Progenitor cell of endocrine pancreas (in vitro differentiated cells): ENCODE data around the gene PNPLA5. TPM values are rescaled to one million over a fixed set of nuclear protein-coding genes. Genes with fewer than 3 reads are reported as not detected.

Source experiments
- DNase-seq: peaks from one replicate; pipeline ENCODE4 v3.0.0; 2021; ENCODE audit warnings: low spot score; ENCODE audit not compliant: unreplicated experiment
- H3K27ac Mint-ChIP-seq: 2 replicates; pipeline ENCODE4 v1.8.0; 2021; ENCODE audit warnings: mild to moderate bottlenecking, moderate library complexity, mixed read lengths
- H3K27me3 Mint-ChIP-seq: 2 replicates; pipeline ENCODE4 v1.8.0; 2021; ENCODE audit warnings: mixed read lengths
- H3K36me3 Mint-ChIP-seq: 2 replicates; pipeline ENCODE4 v1.8.0; 2022; ENCODE audit warnings: mixed read lengths; ENCODE audit not compliant: insufficient read depth
- H3K4me1 Mint-ChIP-seq: 2 replicates; pipeline ENCODE4 v1.8.0; 2021; ENCODE audit warnings: low read depth, mixed read lengths
- H3K4me3 Mint-ChIP-seq: 2 replicates; pipeline ENCODE4 v1.8.0; 2021; ENCODE audit warnings: low read depth, mild to moderate bottlenecking, moderate library complexity, mixed read lengths
- H3K9me3 Mint-ChIP-seq: 2 replicates; pipeline ENCODE4 v1.8.0; 2021; ENCODE audit warnings: low read depth, mixed read lengths
- total RNA-seq: library from RNA; stranded (reverse); gene quantifications from 2 replicates; pipeline ENCODE4 v1.2.1, GENCODE V29; 2021
- TF ChIP-seq, protein P1 (sequence below): fragments of 200-600 bp; sonication (generic); IDR thresholded peaks from one replicate; pipeline ENCODE4 v1.5.0; 2021; ENCODE audit warnings: antibody characterized with exemption, mild to moderate bottlenecking; ENCODE audit not compliant: unreplicated experiment

The PNPLA5 gene
- total RNA-seq, 1 donor from 2014 or later = not detected

DNA sequence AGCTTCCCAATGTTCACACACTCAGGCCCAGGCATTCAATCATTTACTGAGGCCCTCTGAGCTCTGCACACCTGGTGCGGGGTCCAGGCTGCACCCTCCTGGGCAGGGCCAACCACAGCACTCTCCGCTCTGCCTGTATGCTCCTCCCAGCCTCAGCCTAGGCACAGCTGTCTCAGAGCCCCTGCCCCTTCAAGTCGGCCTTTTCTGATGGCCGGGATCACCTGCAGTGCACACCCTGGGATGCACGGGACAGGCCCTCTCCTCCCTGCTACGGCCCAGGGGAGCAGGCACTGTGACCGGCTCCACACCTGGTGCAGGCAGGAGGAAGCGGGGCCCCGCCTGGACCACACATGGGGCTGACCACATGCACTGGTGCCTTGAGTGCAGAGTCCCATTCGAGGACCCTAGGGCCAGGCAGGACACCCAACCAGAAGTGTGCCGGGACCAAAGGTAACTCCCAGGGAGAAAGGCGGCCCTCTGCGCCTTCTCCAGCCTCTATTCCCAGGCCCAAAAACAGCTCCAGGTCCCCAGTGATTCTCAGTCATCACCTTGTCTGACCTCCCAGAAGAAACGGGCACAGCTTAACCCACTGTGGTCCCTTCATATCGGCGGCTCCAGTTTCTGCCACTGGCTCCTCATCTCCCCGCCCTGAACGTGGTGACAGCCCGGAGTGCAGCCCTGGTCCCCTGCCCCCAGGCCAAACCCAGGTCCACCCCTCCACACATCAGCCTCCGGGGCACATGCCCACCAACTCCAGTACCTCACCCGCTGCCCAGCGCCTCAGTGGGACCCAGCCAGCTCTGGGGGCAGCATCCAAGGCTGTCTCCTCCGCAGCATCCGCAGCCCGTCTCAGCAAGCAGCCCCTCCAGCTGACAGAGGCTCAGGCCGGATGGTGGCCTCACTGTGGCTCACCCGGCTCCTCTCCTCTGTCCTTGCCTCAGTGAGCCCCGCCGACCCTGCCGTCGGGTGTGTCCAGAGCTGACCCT lies 47.0 kb downstream of the PNPLA5 start:
- H3K9me3 Mint-ChIP-seq = no peaks in the 10 kb centered on the region
- H3K4me1 Mint-ChIP-seq = peaks cover 5% of the 10 kb centered on the region
- no peak overlapping the region for H3K27ac Mint-ChIP-seq
- H3K27me3 Mint-ChIP-seq = no peaks in the 10 kb centered on the region
- H3K36me3 Mint-ChIP-seq = no peaks in the 10 kb centered on the region
- no peak for DNase-seq
- no peak overlapping the region for H3K4me3 Mint-ChIP-seq
- TF ChIP-seq, protein P1, sequence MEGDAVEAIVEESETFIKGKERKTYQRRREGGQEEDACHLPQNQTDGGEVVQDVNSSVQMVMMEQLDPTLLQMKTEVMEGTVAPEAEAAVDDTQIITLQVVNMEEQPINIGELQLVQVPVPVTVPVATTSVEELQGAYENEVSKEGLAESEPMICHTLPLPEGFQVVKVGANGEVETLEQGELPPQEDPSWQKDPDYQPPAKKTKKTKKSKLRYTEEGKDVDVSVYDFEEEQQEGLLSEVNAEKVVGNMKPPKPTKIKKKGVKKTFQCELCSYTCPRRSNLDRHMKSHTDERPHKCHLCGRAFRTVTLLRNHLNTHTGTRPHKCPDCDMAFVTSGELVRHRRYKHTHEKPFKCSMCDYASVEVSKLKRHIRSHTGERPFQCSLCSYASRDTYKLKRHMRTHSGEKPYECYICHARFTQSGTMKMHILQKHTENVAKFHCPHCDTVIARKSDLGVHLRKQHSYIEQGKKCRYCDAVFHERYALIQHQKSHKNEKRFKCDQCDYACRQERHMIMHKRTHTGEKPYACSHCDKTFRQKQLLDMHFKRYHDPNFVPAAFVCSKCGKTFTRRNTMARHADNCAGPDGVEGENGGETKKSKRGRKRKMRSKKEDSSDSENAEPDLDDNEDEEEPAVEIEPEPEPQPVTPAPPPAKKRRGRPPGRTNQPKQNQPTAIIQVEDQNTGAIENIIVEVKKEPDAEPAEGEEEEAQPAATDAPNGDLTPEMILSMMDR = no peak

DNA sequence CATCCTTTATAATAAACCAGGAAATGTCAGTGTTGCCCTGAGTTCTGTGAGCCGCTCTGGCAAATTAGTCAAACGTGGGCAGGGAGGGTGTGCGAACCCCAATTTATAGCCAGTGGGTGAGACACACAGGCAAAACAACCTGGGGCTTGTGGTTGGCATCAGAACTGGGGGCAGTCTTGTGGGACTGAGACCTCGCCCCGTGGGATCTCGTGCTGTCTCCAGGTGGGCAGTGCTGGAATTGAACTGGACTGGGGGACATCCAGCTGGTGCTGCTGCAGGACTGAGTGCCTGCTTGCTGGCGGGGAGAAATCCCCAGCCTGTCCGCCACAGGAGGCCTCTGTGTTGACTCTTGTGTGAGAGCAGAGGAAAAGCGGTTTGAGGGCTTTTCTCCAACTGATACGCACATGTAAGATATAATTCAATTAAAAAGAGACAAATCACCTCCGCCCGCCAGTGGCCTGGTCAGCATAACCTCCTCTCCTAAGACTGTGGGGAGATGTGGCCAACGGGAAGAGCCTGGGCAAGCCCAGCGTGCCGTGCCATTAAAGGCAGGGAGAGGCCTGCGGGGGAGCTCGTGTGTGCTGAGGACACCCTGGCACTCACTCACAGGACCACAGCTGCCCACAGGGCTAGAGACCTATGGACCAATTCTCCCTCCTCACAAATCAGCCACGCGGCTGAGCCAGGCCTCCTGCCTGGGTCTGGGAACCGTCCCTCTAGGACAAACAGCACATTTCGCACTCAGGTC lies 47.9 kb downstream of the PNPLA5 start:
- no peaks in the 10 kb centered on the region for H3K9me3 Mint-ChIP-seq
- H3K4me1 Mint-ChIP-seq = peaks cover 4% of the 10 kb centered on the region
- H3K4me3 Mint-ChIP-seq = no peak overlapping the region

DNA sequence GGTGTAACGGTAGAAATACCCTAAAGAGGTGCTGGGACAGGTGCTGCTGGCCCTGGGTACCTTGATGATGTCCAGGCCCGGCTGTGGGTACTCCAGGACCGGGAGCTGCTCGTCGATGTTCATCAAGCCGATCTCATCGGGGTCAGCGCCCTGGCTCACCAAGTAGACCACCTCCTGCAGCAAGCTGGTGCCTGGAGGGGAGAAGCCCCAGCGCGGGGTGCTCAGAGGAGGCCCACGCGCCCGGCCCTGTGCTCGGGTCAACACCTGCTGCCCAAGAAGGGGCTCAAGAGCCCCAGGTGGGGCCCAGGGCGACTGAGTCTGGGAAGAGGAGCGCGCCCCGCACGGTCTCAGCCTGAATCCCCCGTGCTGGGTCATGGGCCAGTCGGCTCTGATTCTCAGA lies 50.1 kb downstream of the PNPLA5 start:
- TF ChIP-seq, protein P1 = no peak
- Mint-ChIP-seq H3K9me3 (no peaks in the 10 kb centered on the region), H3K27me3 (no peaks in the 10 kb centered on the region), H3K4me3 (no peak overlapping the region), H3K36me3 (no peaks in the 10 kb centered on the region), H3K4me1 (no peaks in the 10 kb centered on the region), H3K27ac (no peak overlapping the region)
- DNase-seq = no peak

More for the DNA sequence above, 47.9 kb downstream of the PNPLA5 start:
- Mint-ChIP-seq H3K27ac (no peak overlapping the region), H3K27me3 (no peaks in the 10 kb centered on the region), H3K36me3 (no peaks in the 10 kb centered on the region)
- DNase-seq = no peak
- TF ChIP-seq, protein P1 = no peak

DNA sequence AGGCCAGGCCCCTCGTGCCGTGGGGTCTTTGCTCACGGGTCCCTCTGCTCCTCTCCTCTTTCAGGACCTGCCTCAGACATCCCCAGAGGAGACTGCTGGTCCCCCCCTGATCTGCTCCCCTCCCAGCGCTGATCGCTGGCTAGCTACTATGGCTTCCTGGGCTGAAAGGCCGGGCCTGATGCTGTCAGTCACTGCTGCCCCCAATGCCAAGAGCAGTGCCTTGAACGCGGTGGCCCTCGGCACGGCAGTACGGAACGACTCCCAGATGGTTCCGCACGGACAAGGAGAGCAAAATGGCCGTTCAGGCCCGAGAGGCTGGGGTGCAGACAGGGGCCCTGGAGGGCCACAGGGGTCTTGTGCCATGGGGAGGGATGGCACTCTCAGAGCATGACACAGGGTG lies 51.0 kb downstream of the PNPLA5 start:
- Mint-ChIP-seq H3K27ac (no peak overlapping the region), H3K9me3 (no peaks in the 10 kb centered on the region), H3K4me1 (no peaks in the 10 kb centered on the region), H3K27me3 (no peaks in the 10 kb centered on the region), H3K4me3 (no peak overlapping the region), H3K36me3 (no peaks in the 10 kb centered on the region)
- DNase-seq = no peak
- TF ChIP-seq, protein P1 = no peak

DNA sequence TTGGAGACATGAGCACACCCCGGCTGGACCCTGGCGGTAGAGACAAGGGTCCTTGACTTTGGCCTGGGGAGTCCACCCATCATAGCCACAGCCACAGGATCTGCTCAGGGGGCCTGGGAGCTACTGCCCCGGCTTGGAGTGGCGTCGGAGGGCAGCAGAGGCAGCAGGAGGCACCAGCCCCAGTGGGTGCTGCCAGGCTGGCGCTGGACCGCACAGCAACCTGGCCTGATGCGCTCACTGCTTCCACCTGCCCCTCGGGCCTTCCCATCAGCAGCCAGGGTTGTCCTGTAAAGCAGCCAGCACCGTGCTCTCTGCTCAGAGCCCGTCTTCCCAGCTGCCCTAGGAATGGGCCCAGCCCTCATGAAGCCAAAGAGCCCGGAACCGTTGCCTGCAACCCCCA lies 51.4 kb downstream of the PNPLA5 start:
- Mint-ChIP-seq H3K27ac (no peak overlapping the region), H3K27me3 (no peaks in the 10 kb centered on the region), H3K9me3 (no peaks in the 10 kb centered on the region), H3K4me3 (no peak overlapping the region), H3K4me1 (no peaks in the 10 kb centered on the region), H3K36me3 (peaks cover under 1% of the 10 kb centered on the region)
- TF ChIP-seq, protein P1 = no peak
- DNase-seq = no peak
